Gastrocnemius medialis (tissue), 4 donors: ENCODE data around the gene TNIK. TPM values are rescaled to one million over a fixed set of nuclear protein-coding genes. Genes with fewer than 3 reads are reported as not detected.

Experiments used
- ATAC-seq, 2 donors: fragments of 150-250 bp; one replicate each; pipeline ENCODE4 v1.9.1; 2016
- DNase-seq, 2 donors: peaks; one replicate each; pipeline ENCODE4 v3.0.0-alpha.2; 2019
- H3K27ac ChIP-seq, 4 donors: fragments of 200-600 bp; sonication (generic); 1 replicate in 1 of 4; 2 replicates in 3 of 4; pipeline ENCODE4 v1.5.1; 2016 to 2018; ENCODE audit warnings: mild to moderate bottlenecking in 2 of 4, moderate library complexity in 1 of 4
- H3K27me3 ChIP-seq, 3 donors: fragments of 200-600 bp; sonication (generic) in 2 of 3; 1 replicate in 1 of 3; 2 replicates in 2 of 3; pipeline versions ENCODE4 v1.5.1 to v1.6.0; 2016 to 2019; ENCODE audit warnings: mild to moderate bottlenecking in 1 of 3, moderate library complexity in 1 of 3
- H3K36me3 ChIP-seq, 2 donors: fragments of 200-600 bp; sonication (generic) in 1 of 2; one replicate each; pipeline ENCODE4 v1.5.1; 2017 to 2018
- H3K4me1 ChIP-seq, 2 donors: fragments of 200-600 bp; sonication (generic) in 1 of 2; one replicate each; pipeline ENCODE4 v1.5.1; 2016 to 2017; ENCODE audit warnings: mild to moderate bottlenecking in 2 of 2
- H3K4me3 ChIP-seq, 4 donors: fragments of 200-600 bp; sonication (generic) in 3 of 4; 1 replicate in 1 of 4; 2 replicates in 3 of 4; pipeline ENCODE4 v1.5.1; 2016 to 2019; ENCODE audit warnings: mild to moderate bottlenecking in 2 of 4
- H3K9me3 ChIP-seq, 3 donors: fragments of 200-600 bp; sonication (generic) in 2 of 3; 1 replicate in 1 of 3; 2 replicates in 2 of 3; pipeline ENCODE4 v1.5.1; 2016 to 2019
- POLR2A ChIP-seq, 2 donors: fragments of 450-650 bp; IDR thresholded peaks; one replicate each; pipeline ENCODE4 v1.6.1; 2017; ENCODE audit warnings: antibody characterized with exemption in 2 of 2, mild to moderate bottlenecking in 2 of 2, moderate library complexity in 2 of 2
- in situ Hi-C, 4 donors: fragments of 200-750 bp; cut with MboI; loops; one replicate each; pipeline versions ENCODE4 v1.15.0 to v1.8.0; 2017; ENCODE audit warnings: low sequenced_read_pairs in 4 of 4
- intact Hi-C: fragments of 100-400 bp; cut with DNase I; formaldehyde crosslinking; loops from one replicate; pipeline ENCODE4 v1.15.1; 2023; ENCODE audit warnings: low total_unique reads
- total RNA-seq, 4 donors: library from RNA; depleted of rRNA; stranded (reverse); fragments of >200 nt; gene quantifications; one replicate each; pipeline versions ENCODE4 v1.1.0 to v1.2.3, GENCODE V29; 2016
- TF ChIP-seq, protein P1 (sequence below), 5 experiments: fragments of 450-650 bp in 3 of 5; fragments of 200-600 bp in 2 of 5; sonication (generic) in 2 of 5; IDR thresholded peaks in 4 of 5; conservative IDR thresholded peaks in 1 of 5; 1 replicate in 4 of 5; 2 replicates in 1 of 5; pipeline ENCODE4 v1.5.1; 2016 to 2019; ENCODE audit warnings: antibody characterized with exemption in 5 of 5, mild to moderate bottlenecking in 3 of 5, moderate library complexity in 3 of 5

The TNIK gene
- total RNA-seq, 4 donors from 2014 or later = 5.2 to 19.7 (median 10.6) TPM

DNA sequence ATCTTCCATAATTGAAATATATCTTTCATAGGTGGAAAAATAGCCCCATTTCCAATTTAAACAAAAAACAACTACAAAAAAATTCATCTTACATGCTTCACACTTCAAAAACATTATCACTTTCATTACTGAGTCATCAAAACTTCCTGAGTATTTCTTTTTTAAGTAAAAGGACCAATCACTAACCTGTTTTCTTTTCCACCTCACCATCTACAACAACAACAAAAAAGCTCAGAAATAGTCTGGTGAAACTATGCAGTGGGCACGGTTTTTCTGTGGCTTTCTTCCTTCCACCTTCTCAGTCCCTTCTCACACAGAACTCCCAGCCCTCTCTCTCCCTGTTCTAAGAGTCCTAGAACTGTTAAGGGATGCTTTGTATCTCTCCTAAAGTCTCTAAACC lies 20.3 kb upstream of the TNIK start:
- no peak for TF ChIP-seq POLR2A (IDR thresholded peaks at IDR 0.05)
- TF ChIP-seq, protein P1, sequence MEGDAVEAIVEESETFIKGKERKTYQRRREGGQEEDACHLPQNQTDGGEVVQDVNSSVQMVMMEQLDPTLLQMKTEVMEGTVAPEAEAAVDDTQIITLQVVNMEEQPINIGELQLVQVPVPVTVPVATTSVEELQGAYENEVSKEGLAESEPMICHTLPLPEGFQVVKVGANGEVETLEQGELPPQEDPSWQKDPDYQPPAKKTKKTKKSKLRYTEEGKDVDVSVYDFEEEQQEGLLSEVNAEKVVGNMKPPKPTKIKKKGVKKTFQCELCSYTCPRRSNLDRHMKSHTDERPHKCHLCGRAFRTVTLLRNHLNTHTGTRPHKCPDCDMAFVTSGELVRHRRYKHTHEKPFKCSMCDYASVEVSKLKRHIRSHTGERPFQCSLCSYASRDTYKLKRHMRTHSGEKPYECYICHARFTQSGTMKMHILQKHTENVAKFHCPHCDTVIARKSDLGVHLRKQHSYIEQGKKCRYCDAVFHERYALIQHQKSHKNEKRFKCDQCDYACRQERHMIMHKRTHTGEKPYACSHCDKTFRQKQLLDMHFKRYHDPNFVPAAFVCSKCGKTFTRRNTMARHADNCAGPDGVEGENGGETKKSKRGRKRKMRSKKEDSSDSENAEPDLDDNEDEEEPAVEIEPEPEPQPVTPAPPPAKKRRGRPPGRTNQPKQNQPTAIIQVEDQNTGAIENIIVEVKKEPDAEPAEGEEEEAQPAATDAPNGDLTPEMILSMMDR (IDR thresholded peaks at IDR 0.05 in 4 of 5, conservative IDR thresholded peaks at IDR 0.05 in 1 of 5) = no peak
- no peaks in the 10 kb centered on the region for H3K4me1 ChIP-seq
- DNase-seq (no peak), ATAC-seq (no peak)
- no peaks in the 10 kb centered on the region for H3K9me3 ChIP-seq
- H3K27me3 ChIP-seq = no peaks in the 10 kb centered on the region
- H3K27ac ChIP-seq = no peak overlapping the region
- no peaks in the 10 kb centered on the region for H3K36me3 ChIP-seq
- H3K4me3 ChIP-seq = no peak overlapping the region
- in situ Hi-C loops (no loop called here), intact Hi-C loops (no loop called here)

DNA sequence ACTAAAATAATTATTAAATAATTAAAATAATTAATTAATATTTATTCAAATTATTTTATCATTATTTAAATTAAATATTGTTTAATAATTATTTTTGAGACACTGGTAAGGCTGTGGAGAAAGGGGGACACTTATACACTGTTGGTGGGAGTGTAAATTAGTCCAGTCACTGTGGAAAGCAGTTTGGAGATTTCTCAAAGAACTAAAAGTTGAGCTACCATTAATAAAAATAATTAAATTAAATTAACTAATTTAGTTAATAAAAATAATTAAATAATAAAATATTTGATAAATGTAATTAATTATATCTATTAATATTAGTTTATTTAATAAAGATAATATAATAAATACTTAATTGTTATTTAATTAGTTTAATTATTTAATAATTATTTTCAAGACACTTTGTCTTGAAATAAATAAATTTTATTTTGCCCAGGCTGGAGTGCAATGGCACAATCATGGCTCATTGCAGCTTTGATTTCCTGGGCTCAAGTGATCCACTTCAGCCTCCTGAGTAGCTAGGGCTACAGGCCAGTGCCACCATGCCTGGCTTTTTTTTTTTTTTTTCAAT lies 16.4 kb upstream of the TNIK start:
- intact Hi-C loops = no loop called here

DNA sequence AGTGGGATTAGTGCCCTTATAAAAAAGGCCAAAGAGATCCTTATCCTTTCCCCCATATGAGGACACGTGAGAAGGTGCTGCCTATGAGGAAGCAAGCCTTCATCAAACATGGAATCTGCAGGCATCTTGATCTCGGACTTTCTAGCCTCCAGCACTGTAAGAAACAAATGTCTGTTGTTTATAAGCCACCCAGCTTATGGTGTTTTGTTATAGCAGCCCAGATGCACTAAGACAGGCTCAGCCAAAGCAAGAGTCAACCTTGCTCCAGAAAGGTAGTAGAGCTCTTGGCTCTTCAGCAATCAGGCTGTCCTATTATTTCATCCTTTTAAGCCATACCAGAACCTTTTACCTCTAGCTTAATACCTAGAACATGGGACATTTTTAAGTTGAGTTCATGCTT lies 12.3 kb upstream of the TNIK start:
- DNase-seq (no peak), ATAC-seq (no peak)
- TF ChIP-seq, protein P1 (IDR thresholded peaks at IDR 0.05 in 4 of 5, conservative IDR thresholded peaks at IDR 0.05 in 1 of 5) = no peak
- TF ChIP-seq POLR2A (IDR thresholded peaks at IDR 0.05) = no peak
- no peaks in the 10 kb centered on the region for H3K27me3 ChIP-seq
- no peaks in the 10 kb centered on the region for H3K4me1 ChIP-seq
- H3K36me3 ChIP-seq = no peaks in the 10 kb centered on the region
- intact Hi-C loops = no loop called here
- no peak overlapping the region for H3K4me3 ChIP-seq
- H3K27ac ChIP-seq = no peak overlapping the region
- in situ Hi-C loops = loop anchor here in 2 of 4 donors (25.0 kb wide), 1 partner anchor 285 kb away; no protein-coding TSS in a partner anchor
- H3K9me3 ChIP-seq = no peaks in the 10 kb centered on the region

More for the DNA sequence above, 16.4 kb upstream of the TNIK start:
- Histone ChIP-seq H3K4me3 (no peak overlapping the region), H3K36me3 (no peaks in the 10 kb centered on the region), H3K27ac (no peak overlapping the region), H3K27me3 (no peaks in the 10 kb centered on the region), H3K9me3 (no peaks in the 10 kb centered on the region), H3K4me1 (no peaks in the 10 kb centered on the region)
- no peak for TF ChIP-seq POLR2A (IDR thresholded peaks at IDR 0.05)
- TF ChIP-seq, protein P1 (IDR thresholded peaks at IDR 0.05 in 4 of 5, conservative IDR thresholded peaks at IDR 0.05 in 1 of 5) = no peak
- in situ Hi-C loops = no loop called here
- no peak for DNase-seq
- ATAC-seq = no peak

DNA sequence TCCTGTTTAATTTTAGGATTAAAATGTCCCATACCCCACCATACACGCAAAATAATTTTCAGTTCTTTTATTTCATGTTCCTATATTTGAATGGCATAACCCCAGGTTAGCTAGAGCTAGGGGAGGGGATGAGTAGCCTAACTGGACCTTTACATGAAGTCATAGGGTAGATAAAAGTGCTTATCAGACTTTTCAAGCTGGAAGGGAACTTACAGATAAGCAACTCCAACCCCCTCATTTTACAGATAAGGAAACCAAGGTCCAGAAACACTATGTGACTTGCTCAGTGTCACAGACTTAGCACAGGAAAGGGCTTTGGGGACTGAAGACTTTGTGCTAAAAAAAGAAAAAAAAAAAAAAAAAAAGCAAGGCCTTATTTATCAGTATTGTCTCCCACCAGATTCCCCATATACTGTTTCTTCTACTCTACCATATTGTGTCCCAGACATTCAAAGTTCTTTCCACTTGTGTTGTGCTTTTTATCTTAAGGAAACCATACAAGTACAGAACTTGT lies 10.6 kb upstream of the TNIK start:
- H3K4me1 ChIP-seq = no peaks in the 10 kb centered on the region
- no peaks in the 10 kb centered on the region for H3K27me3 ChIP-seq
- intact Hi-C loops (no loop called here), in situ Hi-C loops (loop anchor here in 2 of 4 donors (25.0 kb wide), 1 partner anchor 283 kb away; no protein-coding TSS in a partner anchor)
- ATAC-seq (no peak), DNase-seq (no peak)
- H3K27ac ChIP-seq = no peak overlapping the region
- no peak overlapping the region for H3K4me3 ChIP-seq
- TF ChIP-seq, protein P1 (IDR thresholded peaks at IDR 0.05 in 4 of 5, conservative IDR thresholded peaks at IDR 0.05 in 1 of 5) = no peak
- TF ChIP-seq POLR2A (IDR thresholded peaks at IDR 0.05) = no peak
- no peaks in the 10 kb centered on the region for H3K9me3 ChIP-seq
- no peaks in the 10 kb centered on the region for H3K36me3 ChIP-seq
